Measurements from ENCODE around the gene CWC27.
"Not testable (repeated sequence)": the region's sequence is repeated elsewhere in the genome, so short reads cannot be mapped to it uniquely, and the experiment has no call there.

Gene CWC27

DNA sequence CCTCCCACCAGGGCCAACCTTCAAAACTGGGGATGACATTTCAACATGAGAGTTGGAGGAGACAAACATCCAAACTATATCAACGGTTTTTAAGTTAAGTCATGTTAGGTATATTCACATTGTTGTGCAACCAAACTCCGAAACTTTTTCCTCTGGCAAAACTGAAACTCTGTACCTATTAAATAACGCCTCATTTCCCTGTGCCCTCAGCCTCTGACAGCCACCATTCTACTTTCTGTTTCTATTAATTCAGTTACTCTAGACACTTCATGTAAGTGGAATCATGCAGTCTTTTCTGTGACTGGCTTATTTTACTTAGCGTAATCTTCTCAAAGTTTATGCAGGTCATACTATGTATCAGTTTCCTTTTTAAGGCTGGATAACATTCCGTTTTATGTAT is 85.0 kb downstream of the CWC27 start:
- no peak for DNase-seq

DNA sequence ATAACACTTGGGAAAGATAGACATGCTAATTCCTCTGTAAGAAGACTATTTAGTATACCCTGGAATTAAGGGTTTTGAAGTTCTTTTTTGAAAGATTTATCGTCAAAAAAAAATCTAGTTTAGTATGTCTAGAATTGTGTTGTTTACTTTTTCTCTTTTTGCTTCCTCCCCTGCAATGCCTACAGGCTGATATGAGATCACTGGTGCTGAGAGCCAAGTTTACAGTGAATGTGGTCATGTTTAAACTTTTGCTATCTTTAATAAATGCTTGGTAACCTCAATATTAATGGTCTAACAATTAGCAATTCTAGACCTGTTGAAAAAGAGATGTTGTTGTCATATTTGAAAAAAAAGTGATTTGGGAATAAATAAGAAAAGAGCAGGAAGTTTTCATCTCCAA is 86.1 kb downstream of the CWC27 start:
- DNase-seq = no peak

DNA sequence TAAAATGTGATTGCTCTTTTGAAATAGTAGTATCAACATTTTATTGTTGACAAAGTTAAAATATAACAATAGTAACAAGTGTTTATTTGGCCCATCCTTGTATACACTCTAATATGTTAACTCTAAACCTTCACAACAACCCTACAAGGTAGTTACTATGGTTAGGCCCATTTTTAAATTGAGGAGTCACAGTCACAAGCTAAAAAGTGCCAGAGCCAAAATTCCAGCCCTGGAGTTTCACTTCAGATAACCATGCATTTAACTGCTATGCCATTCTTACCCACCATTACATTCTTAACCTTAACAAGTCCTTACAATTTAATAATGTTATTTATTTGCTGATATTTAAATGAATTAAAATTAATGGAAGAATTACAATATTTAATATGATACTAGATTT is 91.2 kb downstream of the CWC27 start:
- DNase-seq = no peak

DNA sequence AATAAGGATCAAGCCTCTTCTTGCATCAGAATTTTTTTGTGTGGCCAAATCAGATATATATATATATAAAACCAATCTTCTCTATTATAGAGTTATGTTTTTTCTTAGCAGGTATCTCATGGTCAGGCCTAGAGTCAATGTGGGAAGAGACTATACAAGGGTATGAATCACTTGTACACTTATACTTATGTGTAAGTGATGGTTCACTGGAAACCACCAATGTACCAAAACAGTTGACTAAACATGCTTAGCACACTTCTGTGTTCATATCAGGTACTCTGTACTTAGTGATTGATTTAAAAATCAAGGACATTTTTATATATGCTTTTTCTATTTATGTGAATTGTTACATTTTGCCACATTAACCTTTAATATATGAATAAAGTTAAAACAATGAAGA is 92.6 kb downstream of the CWC27 start:
- DNase-seq = no peak

DNA sequence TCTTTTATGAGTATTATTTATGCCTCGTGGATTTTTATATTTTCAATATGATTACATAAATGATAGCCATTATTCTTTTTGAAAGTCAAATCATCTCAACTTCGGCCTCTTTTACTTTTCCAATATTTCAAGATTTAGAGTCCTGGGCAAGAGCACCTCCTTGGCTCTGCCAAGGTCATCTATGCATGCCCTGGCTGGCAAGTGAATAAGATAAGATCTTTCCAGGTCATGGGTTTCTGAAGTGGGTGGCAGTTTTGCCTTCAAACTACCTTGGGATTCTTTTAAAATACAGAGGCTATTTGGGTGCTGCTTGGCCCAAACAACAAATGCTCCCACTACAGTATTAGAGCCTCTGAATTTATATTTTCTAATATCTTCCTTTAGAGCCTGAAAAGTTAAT is 95.4 kb downstream of the CWC27 start:
- DNase-seq = no peak

DNA sequence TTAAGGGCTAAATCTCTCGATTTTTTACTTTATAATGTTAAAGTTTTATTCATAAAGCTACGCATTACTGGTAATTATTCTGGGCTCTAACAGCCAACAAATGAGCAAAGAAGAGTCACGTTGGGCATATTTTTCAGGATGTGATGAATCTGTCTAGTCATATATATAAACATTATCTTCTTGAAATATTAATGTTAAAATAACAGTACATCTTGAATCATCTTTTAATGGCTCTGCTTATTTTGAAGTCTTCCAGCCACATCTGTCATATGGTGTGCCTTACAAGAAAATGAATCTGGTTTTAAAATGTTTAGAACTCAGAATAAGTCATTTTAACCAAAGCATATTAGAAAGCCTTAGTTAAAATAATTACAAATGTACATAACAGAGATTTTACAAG is 96.9 kb downstream of the CWC27 start:
- DNase-seq = no peak

DNA sequence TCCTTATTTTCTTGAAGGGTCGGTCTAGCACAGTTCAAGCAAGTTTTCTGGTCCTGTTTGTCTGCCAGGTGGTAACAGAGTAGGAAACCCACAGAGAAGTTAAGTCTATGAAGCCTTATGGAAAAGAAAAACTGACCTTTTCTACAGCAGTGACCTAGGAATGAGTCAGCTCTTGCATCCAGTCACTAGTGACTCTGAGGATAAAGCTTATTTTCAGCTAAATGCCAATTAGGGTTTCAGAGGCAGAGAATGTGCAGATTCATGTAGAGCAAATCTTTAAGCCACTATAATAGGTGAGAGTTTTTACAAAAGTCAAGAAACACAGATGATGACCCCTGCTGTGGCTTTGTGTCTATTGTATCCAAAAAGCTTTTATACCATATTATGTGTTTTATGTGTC is 100.7 kb downstream of the CWC27 start:
- no peak for DNase-seq

DNA sequence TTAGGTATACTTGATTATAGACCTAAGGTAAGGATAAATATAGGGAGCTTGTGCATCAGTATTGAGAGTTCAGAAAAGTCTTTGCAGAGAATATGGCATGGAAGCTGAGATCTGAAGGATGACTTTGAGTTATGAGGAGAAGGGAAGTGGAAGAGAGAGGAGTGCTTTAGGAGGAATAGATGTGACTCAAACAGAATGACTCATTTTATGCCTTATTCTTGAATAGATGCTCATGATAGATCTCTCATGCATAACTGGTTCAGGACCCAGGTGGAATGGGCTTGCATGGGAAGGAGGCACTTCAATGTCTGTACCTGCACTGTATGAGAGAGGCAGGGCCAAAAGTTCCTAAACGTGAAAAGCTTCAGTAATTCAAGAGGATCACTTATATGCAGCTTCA is 103.3 kb downstream of the CWC27 start:
- no peak for DNase-seq

DNA sequence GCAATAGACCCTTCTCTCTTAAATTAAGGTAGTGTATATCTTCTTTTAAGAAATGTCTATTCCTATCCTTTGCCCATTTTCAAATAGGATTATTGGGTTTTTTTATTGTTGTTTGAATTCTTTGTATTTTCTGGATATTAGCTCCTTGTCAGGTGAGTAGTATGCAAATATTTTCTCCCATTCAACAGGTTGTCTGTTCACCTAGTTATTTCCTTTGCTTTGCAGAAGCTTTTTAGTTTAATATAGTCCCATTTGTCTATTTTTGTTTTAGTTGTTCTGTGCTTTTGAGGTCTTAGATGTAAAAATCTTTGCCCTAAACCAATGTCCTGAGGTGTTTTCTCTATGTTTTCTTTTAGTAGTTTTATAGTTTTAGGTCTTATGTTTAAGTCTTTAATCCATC is 104.7 kb downstream of the CWC27 start:
- no peak for DNase-seq

DNA sequence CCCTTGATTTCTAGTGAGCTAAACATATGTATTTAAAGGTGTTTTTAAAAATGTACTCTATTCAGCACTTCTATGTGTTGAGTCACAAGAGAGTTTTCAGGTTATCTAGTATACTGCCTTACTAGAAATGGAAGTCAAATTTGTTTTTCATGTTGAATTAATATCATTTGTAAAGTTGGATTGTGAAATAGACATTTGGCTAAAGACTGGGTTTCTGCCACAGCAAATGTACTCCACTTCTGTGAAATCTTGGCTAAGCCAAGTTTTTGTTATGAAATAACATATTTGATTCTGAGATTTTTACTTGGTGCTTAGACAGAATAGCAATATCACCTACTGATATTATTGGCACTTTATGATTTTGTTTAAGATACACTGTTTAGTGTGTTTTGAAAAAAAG is 106.0 kb downstream of the CWC27 start:
- DNase-seq = no peak

DNA sequence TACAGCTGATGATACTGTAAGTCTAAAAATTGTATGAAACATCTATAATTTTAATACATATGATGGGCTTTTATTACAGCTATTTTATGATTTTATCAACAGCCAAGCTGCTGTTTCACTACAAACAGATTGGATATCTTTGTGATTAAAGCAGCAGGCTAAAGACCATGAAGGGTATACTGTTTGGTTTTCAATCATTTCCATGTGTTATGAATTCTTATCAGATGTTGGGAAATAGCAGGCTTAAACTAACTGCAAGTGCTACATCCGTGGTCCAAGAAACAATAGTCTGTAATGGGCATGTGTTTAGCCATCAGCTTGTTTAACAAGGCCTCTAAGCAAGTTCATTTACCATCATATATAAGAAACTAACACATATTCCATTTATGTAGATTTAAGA is 107.5 kb downstream of the CWC27 start:
- no peak for DNase-seq

DNA sequence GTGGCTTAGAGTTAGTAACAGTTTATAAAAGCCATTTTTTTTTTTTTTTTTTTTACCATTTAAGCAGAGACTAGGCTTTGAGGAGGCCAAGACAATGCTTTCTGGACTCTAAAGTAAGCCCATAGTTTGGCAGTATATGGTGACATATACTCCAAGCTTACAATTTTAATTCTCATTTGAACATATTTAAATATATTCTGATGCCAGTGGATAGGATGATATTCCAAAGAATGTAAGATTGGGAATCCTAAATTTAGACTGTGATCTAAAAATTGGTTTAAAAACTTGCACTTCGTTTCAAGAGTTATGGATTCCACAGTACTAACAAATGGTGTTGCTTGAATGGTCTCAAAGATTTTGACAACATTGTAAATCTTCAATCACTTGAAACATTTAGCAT is 112.1 kb downstream of the CWC27 start:
- DNase-seq = no peak

DNA sequence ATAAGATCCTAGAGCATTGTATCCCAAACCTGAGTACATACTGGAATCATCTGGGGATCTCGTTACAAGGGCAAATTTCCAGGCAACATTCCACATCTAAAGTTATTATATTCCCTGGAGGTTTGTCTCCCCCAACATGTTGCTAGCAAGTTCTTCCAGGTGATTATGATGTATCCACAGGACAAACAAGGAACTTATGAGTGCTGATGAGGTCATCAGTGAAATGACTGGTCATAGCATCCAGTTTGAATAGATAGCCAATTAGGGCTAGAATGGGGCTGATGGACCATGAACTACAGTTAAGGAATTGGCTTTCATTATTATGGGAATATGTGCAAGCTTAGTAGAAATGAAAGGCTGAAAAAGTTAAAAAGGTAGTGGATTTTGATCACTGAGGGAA is 115.2 kb downstream of the CWC27 start:
- DNase-seq = no peak

DNA sequence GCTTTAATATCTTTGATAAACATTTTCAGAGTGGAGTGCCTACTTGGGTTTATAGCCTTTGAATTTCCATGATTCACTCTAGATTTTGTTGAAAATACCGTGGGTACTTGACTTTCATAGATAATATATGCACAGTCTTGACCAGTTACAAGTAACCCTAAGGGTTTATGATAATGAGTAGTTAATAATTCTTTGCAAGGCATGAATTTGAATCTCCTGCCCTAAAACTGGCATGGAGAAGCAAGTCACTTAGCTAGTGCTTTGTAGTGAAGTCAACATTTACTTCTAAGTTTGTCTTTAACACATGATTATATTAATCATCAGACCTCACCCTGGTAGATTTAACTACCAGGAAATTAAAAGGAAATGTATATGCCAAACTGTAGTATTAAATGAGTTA is 115.8 kb downstream of the CWC27 start:
- DNase-seq = no peak

DNA sequence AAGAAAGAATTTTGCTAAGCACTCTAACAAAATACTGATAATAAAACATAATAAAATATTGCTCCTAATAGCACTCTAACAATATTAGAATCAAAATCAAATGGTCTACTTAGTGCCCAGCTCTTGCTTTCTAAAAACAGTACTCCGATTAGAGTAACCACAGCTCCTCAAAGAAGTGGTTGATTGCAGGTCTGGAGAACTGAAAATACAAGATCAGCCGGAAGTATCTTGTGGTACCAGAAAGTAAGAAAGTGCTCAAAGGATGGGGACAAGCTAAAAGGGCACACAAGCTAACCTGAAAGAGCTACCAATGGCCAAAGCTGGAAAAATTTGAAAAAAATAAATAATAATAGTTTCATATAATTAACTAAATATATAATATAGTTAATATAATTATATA is 119.2 kb downstream of the CWC27 start:
- no peak for DNase-seq

DNA sequence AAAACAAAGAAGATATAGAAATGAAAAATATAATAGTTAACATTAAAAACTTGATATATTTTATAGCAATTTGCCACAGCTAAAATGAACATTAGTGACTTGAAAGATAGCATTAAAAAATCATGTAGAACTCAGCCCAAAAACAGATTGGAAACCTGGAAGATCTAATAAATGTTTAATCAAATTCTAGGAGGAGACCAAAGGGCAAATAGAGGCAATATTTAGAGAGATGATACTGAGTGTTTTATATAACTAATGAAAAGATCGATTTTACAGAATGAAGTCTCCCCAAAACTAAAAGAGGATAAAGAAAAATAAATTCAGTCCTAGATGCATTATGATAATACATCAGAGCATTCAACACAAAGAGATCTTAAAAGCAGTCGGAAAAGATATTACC is 127.0 kb downstream of the CWC27 start:
- DNase-seq = no peak

DNA sequence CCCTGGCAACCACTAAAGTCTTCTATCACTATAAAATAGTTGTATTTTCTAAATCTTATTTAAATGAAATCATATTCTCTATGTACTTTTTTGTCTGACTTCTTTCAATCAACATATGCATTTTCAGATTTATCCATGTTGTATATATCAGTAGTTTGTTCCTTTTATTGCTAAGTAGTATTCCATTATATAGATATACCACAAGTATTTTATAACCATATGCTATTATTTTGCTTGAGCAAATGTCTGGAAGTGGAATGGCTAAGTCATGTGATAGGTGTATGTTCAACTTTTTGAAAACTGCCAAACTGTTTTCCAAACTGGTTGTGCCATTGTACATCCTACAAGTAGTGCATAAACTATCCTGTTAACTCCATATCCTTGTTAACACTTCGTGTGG is 131.1 kb downstream of the CWC27 start:
- no peak for DNase-seq

DNA sequence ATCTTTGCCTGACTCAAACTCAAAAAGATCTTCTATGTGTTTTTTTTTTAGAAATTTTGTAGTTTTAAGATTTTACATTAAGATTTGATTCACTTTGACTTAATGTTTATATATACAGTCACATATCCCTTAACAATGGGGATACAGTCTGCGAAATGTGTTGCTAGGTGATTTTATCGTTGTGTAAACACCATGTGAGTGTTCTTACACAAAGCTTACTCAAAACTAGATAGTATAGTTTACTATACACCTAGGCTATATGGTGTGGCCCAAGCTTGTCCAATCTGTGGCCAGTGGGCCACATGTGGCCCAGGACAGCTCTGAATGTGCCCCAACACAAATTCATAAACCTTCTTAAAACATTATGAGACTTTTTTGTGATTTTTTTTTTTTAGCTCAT is 131.9 kb downstream of the CWC27 start:
- no peak for DNase-seq

DNA sequence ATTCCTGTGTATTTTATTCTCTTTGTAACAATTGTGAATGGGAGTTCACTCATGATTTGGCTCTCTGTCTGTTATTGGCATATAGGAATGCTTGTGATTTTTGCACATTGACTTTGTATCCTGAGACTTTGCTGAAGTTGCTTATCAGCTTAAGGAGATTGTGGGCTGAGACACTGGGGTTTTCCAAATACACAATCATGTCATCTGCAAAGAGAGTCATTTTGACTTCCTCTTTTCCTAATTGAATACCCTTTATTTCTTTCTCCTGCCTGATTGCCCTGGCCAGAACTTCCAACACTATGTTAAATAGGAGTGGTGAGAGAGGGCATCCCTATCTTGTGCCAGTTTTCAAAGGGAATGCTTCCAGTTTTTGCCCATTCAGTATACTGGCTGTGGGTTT is 138.7 kb downstream of the CWC27 start:
- not testable (repeated sequence) for DNase-seq

DNA sequence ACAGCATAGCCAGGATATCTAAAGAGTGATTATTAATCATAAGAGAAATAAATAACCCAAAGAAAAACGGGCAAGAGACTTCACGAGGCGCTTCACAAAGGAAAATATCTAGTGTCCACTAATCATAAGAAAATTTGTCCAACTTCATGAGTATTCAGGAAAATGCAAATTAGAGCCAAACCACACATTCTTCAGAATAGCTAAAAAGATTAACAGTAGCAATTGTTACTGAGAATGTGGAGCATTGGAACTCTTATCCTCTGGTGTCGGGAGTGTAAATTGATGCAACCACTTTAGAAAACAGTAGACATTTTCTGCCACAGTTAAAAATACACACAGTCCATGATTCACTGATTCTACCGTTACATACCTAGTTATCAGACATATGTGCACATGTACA is 145.7 kb downstream of the CWC27 start:
- DNase-seq = no peak

DNA sequence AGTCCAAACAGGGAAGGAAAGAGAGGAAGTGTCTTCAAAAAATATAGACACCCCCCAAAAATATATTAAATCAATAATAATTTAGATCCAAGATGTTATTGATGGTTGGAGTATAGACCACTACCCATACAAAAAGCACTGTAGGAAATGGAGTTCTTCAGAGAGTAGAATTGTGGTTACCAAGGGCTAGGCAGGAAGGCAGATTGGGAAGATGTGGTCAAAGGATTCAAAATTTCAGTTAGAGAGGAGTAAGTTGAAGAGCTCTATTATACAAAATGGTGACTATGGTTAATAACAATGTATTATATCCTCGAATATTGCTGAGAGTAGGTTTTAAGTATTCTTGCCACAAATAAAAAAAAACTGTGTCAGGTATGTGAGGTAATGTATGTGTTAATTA is 149.4 kb downstream of the CWC27 start:
- DNase-seq = no peak

DNA sequence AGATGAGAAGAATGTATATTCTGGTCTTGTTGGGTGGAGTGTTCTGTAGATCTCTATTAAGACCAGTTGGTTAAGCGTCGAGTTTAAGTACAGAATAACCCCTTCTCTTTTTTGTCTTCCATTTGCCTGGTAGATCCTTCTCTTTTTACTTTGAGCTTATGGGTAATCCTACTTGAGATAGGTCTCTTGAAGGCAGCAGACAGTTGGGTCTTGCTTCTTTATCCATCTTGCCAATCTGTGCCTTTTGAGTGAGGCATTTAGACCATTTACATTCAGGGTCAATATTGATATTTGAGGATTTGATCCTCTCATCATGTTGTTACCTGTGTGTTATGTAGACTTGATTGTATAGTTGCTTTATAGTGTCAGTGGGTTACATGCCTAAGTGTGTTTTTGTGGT is 152.7 kb downstream of the CWC27 start:
- DNase-seq = no peak

DNA sequence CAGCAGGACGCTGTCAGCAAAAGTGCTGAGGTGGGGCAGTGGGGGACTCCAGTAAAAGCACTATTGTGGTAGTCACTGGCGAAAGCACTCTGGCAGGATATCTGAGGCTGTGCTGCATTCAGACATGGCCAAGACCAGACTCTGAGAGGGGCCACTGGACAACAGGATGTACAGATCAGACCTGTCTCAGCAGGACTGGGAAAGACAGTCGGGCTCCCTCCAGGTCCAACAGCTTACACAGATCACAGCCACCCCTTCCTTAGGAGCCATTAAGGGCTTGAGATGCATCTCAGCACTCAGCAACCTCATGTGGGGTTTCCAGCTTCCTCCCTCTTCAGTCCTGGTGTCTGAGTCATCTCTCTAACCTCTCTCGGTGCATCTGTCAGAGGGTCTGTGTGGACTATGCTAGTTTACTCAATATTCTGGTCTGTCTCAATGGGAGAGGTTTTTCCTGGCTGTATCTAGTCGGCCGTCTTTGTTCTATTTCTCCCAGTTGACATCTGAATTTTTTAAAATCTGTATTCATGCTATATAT is 154.5 kb downstream of the CWC27 start:
- no peak for DNase-seq

DNA sequence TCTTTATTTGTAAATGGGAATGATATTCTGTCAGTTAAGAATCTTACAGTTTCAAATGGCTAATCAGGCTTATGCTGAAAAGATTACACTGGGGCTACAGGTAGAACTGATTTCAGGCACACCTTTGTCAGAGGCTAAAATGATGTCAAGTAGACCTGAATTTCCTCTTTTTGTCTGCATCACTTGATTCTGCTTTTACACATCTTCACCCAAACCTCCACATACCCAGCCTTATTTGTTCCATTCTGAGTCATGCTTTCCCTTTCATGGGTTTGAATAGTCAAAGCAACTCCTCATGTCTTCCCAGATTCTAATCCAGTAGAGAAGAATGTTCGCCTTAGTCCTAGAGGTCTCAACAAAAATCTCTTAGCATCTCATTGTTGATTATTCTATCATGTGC is 156.4 kb downstream of the CWC27 start:
- DNase-seq = no peak

DNA sequence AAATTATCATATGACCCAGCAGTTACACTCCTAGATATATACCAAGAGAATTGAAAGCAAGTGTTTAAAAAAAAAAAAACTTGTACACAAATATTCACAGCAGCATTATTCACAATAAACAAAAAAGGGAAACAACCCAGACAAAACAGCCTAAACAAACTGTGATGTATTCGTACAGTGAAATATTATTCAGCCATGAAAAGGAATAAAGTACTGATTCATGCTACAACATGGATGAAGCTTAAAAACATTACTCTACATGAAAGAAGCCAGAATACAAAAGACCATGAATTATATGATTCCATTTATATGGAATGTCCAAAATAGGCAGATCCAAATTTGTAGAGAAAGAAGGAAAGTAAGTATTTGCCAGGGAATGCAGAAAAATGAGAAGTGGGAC is 161.1 kb downstream of the CWC27 start:
- no peak for DNase-seq

DNA sequence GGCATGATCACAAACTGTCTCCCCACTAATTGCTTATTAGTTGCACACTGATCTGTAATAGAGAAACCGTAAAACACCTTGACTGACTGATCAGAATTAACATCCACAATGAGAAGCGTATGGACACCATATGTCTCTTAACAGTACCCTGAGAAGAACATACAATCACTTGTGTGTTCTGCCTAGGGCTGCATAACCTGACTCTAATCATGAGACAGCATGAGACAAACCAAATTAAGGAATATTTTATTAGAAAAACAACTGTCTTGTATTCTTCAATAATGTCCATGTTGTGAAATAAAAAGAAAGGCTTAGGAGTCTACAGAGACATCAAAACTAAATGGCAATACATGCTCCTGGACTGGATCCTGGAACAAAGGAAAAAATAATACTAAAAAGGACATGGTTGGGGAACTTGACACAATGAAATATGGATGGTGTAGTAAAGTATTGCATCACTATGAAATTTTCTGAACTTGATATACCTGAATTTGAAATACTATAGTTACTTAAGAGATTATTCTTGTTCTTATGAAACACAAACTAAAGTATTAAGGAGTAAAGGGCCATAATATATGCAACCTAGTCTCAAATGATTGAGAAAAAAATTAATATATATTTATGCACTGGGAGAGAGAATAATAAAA is 162.1 kb downstream of the CWC27 start:
- no peak for DNase-seq

Measured in stimulated activated CD4-positive, alpha-beta T cell treated with anti-CD3 and anti-CD28 coated beads, Interleukin-4, amount 100 ng/mL, for 1 hour (primary cell).